GM21825 (cell line): Measurements from ENCODE around the gene CALY.
A peak's percentile ranks its signal among the peaks of the same experiment; 100 is the strongest.
"Not testable (repeated sequence)": the region's sequence is repeated elsewhere in the genome, so short reads cannot be mapped to it uniquely, and the experiment has no call there.

Source experiments
- ATAC-seq: cut with Tn5 transposase; IDR thresholded peaks from one replicate; pipeline ENCODE4 v1.9.1; 2021; ENCODE audit warnings: mild to moderate bottlenecking, moderate library complexity; ENCODE audit not compliant: unreplicated experiment

Gene CALY

GRCh38 chr10:133336577-133337369, at the start of gene CALY:
Gene CALY, minus strand, starts transcription at chr10:133336896. Its CDS starts 7,907 bp downstream, at chr10:133328989.
- ATAC-seq, result no peak

- no peak for ATAC-seq
These were observed 48.5 kb upstream of the CALY start for GRCh38 chr10:133385214-133385613.

GRCh38 chr10:133384071-133384470, 47.4 kb upstream of the CALY start:
- ATAC-seq, result no peak

DNA sequence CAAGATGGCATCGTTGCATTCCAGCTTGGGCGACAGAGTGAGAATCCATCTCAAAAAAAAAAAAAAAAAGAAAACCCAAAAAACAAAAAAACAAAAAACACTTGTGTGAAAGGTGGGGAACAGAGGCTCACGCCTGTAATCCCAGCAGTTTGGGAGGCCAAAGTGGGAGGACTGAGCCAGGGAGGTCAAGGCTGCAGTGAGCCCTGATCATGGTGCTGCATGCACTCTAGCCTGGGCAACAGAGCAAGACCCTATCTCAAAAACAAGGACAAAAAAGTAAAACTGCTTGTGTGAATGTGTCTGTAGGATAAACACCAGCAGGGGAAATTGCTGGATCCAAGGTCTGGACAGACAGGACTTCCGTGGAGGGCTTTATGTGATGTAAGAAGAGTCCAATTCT, 46.9 kb upstream of the CALY start:
- ATAC-seq, result no peak

DNA sequence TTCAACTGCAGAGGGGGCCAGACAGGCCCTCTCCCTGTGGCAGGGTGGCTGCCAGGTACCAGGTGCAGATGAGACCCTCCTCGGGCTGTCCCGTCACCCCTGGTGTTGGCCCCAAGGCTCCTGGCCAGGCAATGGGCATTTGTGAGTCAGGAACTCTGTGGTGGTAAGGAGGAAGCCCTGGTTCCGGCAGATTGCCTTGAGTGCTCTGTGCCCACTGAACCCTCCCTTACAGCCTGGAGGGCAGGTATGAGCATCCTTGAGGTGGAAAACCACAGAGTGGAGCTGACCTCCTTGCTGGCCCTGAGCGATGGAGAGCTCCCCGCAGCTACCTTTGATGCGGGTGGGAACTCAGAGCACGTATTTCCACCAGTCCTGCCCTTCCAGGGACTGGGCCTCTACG, 44.3 kb upstream of the CALY start:
- ATAC-seq, result no peak

- ATAC-seq, result no peak
These were observed 43.3 kb upstream of the CALY start for GRCh38 chr10:133379801-133380666.

- peak; percentile 56 for ATAC-seq
These were observed 42.6 kb upstream of the CALY start, which contains the start of gene PAOX for GRCh38 chr10:133379152-133379800. Gene PAOX, plus strand, starts transcription at chr10:133379262. Its CDS starts 55 bp downstream, at chr10:133379317.

DNA sequence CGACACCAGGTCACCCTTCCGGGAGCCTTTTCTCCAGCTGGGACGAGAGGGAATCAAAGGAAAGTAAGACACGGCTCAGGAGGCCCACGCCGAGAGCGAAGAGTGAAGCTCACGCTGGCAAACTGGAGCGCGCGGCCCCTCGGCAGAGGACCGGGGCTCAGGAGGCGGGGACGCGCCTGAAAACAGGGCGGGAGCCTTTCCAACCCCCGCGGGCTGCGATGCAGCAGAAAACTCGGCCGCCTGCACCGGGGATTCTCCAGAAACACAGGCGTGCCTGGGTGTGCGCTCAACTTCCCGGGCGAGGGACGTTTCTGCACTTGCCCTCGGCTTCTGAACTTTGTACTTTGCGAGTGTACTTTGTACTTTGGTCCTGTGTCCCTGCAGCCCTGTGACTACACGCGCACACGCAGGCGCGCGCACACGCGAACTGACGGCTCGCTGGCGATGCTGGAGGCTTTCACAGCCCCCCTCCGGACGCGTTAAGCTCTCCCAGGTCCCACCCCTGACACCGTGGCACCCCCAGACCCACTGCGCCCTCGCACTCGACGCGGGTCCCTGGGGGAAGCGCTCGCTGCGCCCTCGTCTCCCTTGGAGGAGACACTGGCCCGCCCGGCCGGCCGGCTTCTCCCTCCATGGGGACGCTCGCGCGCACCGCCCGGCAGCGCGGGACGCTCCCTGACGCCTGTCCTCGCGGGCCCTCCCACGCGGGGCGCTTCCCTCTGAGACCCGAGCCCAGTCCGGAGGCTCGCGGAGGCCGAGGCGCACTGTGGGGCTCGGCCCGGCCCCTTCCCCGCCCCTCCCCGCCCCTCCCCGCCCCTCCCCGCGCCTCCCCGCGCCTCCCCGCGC, 41.8 kb upstream of the CALY start:
- peak; percentile 29 for ATAC-seq

GRCh38 chr10:133377818-133378250, 41.1 kb upstream of the CALY start:
- no peak for ATAC-seq

DNA sequence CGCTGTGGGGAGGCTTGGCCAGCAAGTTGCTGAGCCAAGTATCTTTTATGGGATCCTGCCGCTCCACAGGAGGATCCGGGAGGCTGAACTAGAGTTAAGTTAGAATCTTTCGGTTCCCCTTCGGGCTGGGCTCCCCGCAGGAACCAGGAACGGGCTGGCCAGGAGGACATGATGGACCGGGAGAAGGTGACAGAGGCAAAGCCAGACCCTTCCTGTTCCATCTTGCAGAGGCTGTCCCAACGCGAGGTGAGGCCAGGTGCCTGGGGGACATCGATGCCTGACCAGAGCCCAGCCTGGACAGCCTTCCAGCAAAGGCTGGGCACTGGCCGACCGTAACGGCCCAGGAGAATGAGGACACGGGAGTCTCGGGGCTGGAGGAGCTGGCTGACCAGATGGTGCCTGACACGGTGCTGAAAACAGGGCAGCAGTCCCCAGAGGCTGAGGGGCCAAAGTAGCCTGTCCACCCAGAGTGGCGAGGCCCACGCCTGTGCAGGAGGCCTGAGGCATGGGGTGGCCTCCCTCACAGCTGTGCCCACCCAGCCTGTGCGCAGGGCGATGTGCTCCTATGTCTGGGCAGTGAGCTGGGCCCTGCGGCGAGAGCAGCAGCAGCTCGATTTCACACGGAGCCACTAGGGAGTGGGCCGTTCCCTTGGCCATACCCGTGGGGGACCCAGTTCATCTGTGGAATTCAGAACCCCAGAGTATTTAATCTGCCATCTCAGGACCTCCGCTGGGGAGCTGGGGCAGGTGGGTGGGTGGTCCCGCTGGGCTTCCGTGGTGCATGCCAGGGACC, 40.5 kb upstream of the CALY start:
- ATAC-seq, result no peak

DNA sequence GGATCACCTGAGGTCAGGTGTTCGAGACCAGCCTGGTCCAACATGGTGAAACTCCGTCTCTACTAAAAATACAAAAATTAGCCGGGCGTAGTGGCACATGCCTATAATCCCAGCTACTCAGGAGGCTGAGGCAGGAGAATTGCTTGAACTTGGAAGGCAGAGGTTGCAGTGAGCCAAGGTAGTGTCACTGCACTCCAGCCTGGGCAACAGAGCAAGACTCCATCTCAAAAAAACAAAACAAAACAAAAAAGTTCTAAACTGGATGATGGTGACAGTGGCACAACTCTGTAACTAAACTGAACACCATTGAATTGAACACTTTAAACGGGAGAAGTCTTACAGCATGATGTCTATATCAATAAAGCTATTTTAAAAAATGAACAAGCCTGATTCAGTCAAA, 39.5 kb upstream of the CALY start:
- ATAC-seq, result not testable (repeated sequence)

GRCh38 chr10:133375357-133376115, 38.8 kb upstream of the CALY start:
- no peak for ATAC-seq

- peak; percentile 94 for ATAC-seq
These were observed 36.7 kb upstream of the CALY start, which contains the start of gene ECHS1 for GRCh38 chr10:133373174-133374090. Gene ECHS1, minus strand, starts transcription at chr10:133373354. Its CDS starts 21 bp downstream, at chr10:133373333.

DNA sequence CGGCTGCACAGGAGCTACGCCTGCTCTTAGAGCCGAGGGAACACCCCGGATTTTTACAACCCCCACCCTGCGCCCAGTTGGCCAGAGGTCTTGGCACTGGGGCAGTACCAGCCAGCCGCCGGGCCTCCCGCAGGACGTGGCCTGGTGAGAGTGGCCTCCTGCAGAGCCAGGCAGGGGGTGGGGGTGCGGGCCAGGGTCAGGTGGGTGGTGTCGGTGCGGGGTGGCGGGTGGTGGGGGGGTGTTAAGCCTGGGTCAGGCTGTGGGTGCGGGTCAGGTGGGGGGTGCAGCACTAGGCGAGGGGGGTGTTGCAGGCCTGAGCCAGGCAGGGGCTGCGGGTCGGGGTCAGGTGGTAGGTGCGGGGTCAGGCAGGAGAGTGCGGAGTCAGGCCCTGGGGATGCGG, 35.8 kb upstream of the CALY start:
- ATAC-seq, result no peak

- ATAC-seq, result no peak
These were observed 33.5 kb upstream of the CALY start for GRCh38 chr10:133370030-133370786.

DNA sequence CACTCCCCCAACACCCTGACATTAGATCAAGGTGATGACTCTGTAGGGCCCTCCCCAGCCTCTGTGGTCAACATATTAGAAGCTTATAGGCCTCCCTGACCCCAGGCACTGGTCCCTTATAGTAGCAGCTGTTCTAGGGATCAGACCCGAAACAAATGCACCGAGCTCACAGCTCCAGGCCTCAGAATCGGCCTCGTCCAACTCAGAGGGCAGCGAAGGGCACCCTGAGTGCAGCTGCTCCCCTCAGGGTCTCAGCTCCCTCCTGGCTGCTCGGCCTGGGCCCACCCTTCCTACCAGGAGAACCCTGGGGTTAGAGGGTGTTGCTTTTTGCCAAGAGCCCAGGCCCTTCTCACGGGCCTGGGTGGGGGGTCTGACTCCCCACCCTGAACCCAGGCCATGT, 31.5 kb upstream of the CALY start:
- ATAC-seq, result no peak

- ATAC-seq, result not testable (repeated sequence)
These were observed 30.8 kb upstream of the CALY start for GRCh38 chr10:133367461-133367860.
